HEK293 (cell line): Measurements from ENCODE around the gene POLH.

Experiments
- BCL11A ChIP-seq: fragments of 450-650 bp; formaldehyde crosslinking; IDR thresholded peaks from 2 replicates; pipeline ENCODE4 v1.5.1; 2016; ENCODE audit warnings: low read depth, missing biosample characterization, missing genetic modification characterization
- BCL11B ChIP-seq: fragments of 450-650 bp; formaldehyde crosslinking; IDR thresholded peaks from 2 replicates; pipeline ENCODE4 v1.5.1; 2016; ENCODE audit warnings: low read depth, missing biosample characterization, missing genetic modification characterization
- GLI4 ChIP-seq: fragments of 450-650 bp; formaldehyde crosslinking; IDR thresholded peaks from 2 replicates; pipeline ENCODE4 v1.5.1; 2016; ENCODE audit warnings: missing biosample characterization, missing genetic modification characterization
- GLIS1 ChIP-seq: fragments of 450-650 bp; formaldehyde crosslinking; IDR thresholded peaks from 2 replicates; pipeline ENCODE4 v1.5.1; 2016; ENCODE audit warnings: missing biosample characterization, missing genetic modification characterization
- IKZF3 ChIP-seq: fragments of 450-650 bp; IDR thresholded peaks from 2 replicates; pipeline ENCODE4 v1.5.0; 2018; ENCODE audit warnings: missing biosample characterization, mild to moderate bottlenecking, missing genetic modification characterization, moderate library complexity
- REPIN1 ChIP-seq: fragments of 450-650 bp; formaldehyde crosslinking; IDR thresholded peaks from 2 replicates; pipeline ENCODE4 v1.5.1; 2017; ENCODE audit warnings: missing biosample characterization, missing genetic modification characterization, low read depth
- SP2 ChIP-seq: fragments of 450-650 bp; formaldehyde crosslinking; IDR thresholded peaks from 2 replicates; pipeline ENCODE4 v1.5.1; 2016; ENCODE audit warnings: missing biosample characterization, missing genetic modification characterization
- WT1 ChIP-seq: fragments of 450-650 bp; formaldehyde crosslinking; IDR thresholded peaks from 2 replicates; pipeline ENCODE4 v1.5.1; 2016; ENCODE audit warnings: missing biosample characterization, missing genetic modification characterization
- ZBTB44 ChIP-seq: fragments of 450-650 bp; IDR thresholded peaks from 2 replicates; pipeline ENCODE4 v1.5.1; 2018; ENCODE audit warnings: missing biosample characterization, mild to moderate bottlenecking, missing genetic modification characterization
- ZFP3 ChIP-seq: fragments of 450-650 bp; formaldehyde crosslinking; IDR thresholded peaks from 2 replicates; pipeline ENCODE4 v1.5.1; 2016; ENCODE audit warnings: low read depth, missing biosample characterization, missing genetic modification characterization
- ZNF184 ChIP-seq: fragments of 450-650 bp; IDR thresholded peaks from 2 replicates; pipeline ENCODE4 v1.5.1; 2018; ENCODE audit warnings: missing biosample characterization, mild to moderate bottlenecking, missing genetic modification characterization
- ZNF19 ChIP-seq: fragments of 450-650 bp; formaldehyde crosslinking; IDR thresholded peaks from 2 replicates; pipeline ENCODE4; 2016; ENCODE audit warnings: missing biosample characterization, missing genetic modification characterization, low read depth
- ZNF2 ChIP-seq: fragments of 450-650 bp; formaldehyde crosslinking; IDR thresholded peaks from 2 replicates; pipeline ENCODE4 v1.5.1; 2016; ENCODE audit warnings: missing biosample characterization, missing genetic modification characterization
- ZNF211 ChIP-seq: fragments of 450-650 bp; formaldehyde crosslinking; IDR thresholded peaks from 2 replicates; pipeline ENCODE4 v1.5.1; 2016; ENCODE audit warnings: low read depth, missing biosample characterization, missing genetic modification characterization
- ZNF266 ChIP-seq: fragments of 450-650 bp; formaldehyde crosslinking; IDR thresholded peaks from 2 replicates; pipeline ENCODE4 v1.5.1; 2016; ENCODE audit warnings: missing biosample characterization, missing genetic modification characterization, low read depth
- ZNF274 ChIP-seq, 2 experiments: fragments of 200-500 bp in 1 of 2; fragments of 450-650 bp in 1 of 2; sonication (Bioruptor generic) in 1 of 2; formaldehyde crosslinking in 1 of 2; IDR thresholded peaks; 2 replicates each; pipeline versions ENCODE4 v1.5.1 to v1.6.1; 2014 to 2016; ENCODE audit warnings: borderline replicate concordance in 1 of 2, inconsistent platforms in 1 of 2, low read length in 1 of 2, missing biosample characterization in 1 of 2, missing genetic modification characterization in 1 of 2
- ZNF280D ChIP-seq: fragments of 450-650 bp; formaldehyde crosslinking; IDR thresholded peaks from 2 replicates; pipeline ENCODE4 v1.5.1; 2016; ENCODE audit warnings: missing biosample characterization, missing genetic modification characterization
- ZNF416 ChIP-seq: fragments of 450-650 bp; formaldehyde crosslinking; IDR thresholded peaks from 2 replicates; pipeline ENCODE4 v1.5.1; 2016; ENCODE audit warnings: missing biosample characterization, missing genetic modification characterization
- ZNF426 ChIP-seq: fragments of 450-650 bp; formaldehyde crosslinking; IDR thresholded peaks from 2 replicates; pipeline ENCODE4 v1.5.1; 2017; ENCODE audit warnings: missing biosample characterization, missing genetic modification characterization, mild to moderate bottlenecking, inconsistent platforms, moderate library complexity
- ZNF529 ChIP-seq: fragments of 450-650 bp; formaldehyde crosslinking; IDR thresholded peaks from 2 replicates; pipeline ENCODE4 v1.5.1; 2017; ENCODE audit warnings: missing genetic modification characterization, missing biosample characterization; ENCODE audit not compliant: insufficient replicate concordance
- ZNF555 ChIP-seq: fragments of 450-650 bp; formaldehyde crosslinking; conservative IDR thresholded peaks from 2 replicates; pipeline ENCODE4 v1.5.1; 2017; ENCODE audit warnings: missing biosample characterization, mild to moderate bottlenecking, missing genetic modification characterization, inconsistent platforms
- ZNF558 ChIP-seq: fragments of 450-650 bp; formaldehyde crosslinking; IDR thresholded peaks from 2 replicates; pipeline ENCODE4 v1.5.1; 2016; ENCODE audit warnings: missing biosample characterization, missing genetic modification characterization
- ZNF561 ChIP-seq: fragments of 450-650 bp; IDR thresholded peaks from 2 replicates; pipeline ENCODE4 v1.5.1; 2018; ENCODE audit warnings: missing biosample characterization, missing genetic modification characterization, borderline replicate concordance
- ZNF623 ChIP-seq: fragments of 450-650 bp; formaldehyde crosslinking; IDR thresholded peaks from 2 replicates; pipeline ENCODE4 v1.5.1; 2016; ENCODE audit warnings: missing biosample characterization, missing genetic modification characterization
- ZNF624 ChIP-seq: fragments of 450-650 bp; formaldehyde crosslinking; IDR thresholded peaks from 2 replicates; pipeline ENCODE4 v1.5.1; 2017; ENCODE audit warnings: missing biosample characterization, missing genetic modification characterization
- ZNF629 ChIP-seq: fragments of 450-650 bp; formaldehyde crosslinking; IDR thresholded peaks from 2 replicates; pipeline ENCODE4 v1.5.1; 2017; ENCODE audit warnings: missing biosample characterization, missing genetic modification characterization
- ZNF677 ChIP-seq: fragments of 450-650 bp; IDR thresholded peaks from 2 replicates; pipeline ENCODE4 v1.5.0; 2018; ENCODE audit warnings: missing biosample characterization, mild to moderate bottlenecking, missing genetic modification characterization, moderate library complexity
- ZNF707 ChIP-seq: fragments of 450-650 bp; formaldehyde crosslinking; IDR thresholded peaks from 2 replicates; pipeline ENCODE4 v1.5.1; 2016; ENCODE audit warnings: missing biosample characterization, missing genetic modification characterization
- ZNF776 ChIP-seq: fragments of 450-650 bp; formaldehyde crosslinking; IDR thresholded peaks from 2 replicates; pipeline ENCODE4 v1.5.0; 2017; ENCODE audit warnings: missing biosample characterization, missing genetic modification characterization, borderline replicate concordance
- ZSCAN16 ChIP-seq: fragments of 450-650 bp; formaldehyde crosslinking; IDR thresholded peaks from 2 replicates; pipeline ENCODE4 v1.5.1; 2016; ENCODE audit warnings: missing biosample characterization, missing genetic modification characterization
- ZSCAN30 ChIP-seq: fragments of 450-650 bp; IDR thresholded peaks from 2 replicates; pipeline ENCODE4 v1.5.1; 2018; ENCODE audit warnings: missing biosample characterization, mild to moderate bottlenecking, missing genetic modification characterization, moderate library complexity
- TF ChIP-seq, protein P1 (sequence below): fragments of 450-650 bp; formaldehyde crosslinking; IDR thresholded peaks from 2 replicates; pipeline ENCODE4 v1.5.1; 2016; ENCODE audit warnings: missing biosample characterization, missing genetic modification characterization

The POLH gene

GRCh38 chr6:43627008-43627825, 51.2 kb downstream of the POLH start (continued):
- TF ChIP-seq ZNF184, result 0 out of 2 replicates have a peak, but pooled peaks have one; percentile 77
- TF ChIP-seq ZNF624, result no peak
- no peak; the same call in 1 of the 2 replicates for TF ChIP-seq ZNF677
- TF ChIP-seq SP2 (tag by site-specific recombination), result no peak
- peak; percentile 76 for TF ChIP-seq IKZF3 (tag by site-specific recombination)
- TF ChIP-seq ZNF776, result no peak
- no peak for TF ChIP-seq ZNF555 (tag by site-specific recombination)
- TF ChIP-seq ZNF426 (tag by site-specific recombination), result no peak
- TF ChIP-seq ZNF623 (tag by site-specific recombination), result no peak
- TF ChIP-seq BCL11B (tag by site-specific recombination), result no peak
- no peak for TF ChIP-seq ZNF529 (tag by site-specific recombination)
- TF ChIP-seq, protein P1, sequence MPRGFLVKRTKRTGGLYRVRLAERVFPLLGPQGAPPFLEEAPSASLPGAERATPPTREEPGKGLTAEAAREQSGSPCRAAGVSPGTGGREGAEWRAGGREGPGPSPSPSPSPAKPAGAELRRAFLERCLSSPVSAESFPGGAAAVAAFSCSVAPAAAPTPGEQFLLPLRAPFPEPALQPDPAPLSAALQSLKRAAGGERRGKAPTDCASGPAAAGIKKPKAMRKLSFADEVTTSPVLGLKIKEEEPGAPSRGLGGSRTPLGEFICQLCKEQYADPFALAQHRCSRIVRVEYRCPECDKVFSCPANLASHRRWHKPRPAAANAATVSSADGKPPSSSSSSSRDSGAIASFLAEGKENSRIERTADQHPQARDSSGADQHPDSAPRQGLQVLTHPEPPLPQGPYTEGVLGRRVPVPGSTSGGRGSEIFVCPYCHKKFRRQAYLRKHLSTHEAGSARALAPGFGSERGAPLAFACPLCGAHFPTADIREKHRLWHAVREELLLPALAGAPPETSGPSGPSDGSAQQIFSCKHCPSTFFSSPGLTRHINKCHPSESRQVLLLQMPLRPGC (tag by site-specific recombination), result 0 out of 2 replicates have a peak, but pooled peaks have one; percentile 25
- TF ChIP-seq REPIN1, result no peak
- peak; percentile 46; the same call in 1 of the 2 replicates for TF ChIP-seq WT1 (tag by site-specific recombination)
- no peak for TF ChIP-seq ZNF280D (tag by site-specific recombination)
- TF ChIP-seq ZNF2 (tag by site-specific recombination), result peak; percentile 46; the same call in 1 of the 2 replicates
- TF ChIP-seq ZNF707 (tag by site-specific recombination), result no peak
- no peak for TF ChIP-seq ZSCAN16 (tag by site-specific recombination)
- TF ChIP-seq ZNF19 (tag by site-specific recombination), result no peak
- no peak for TF ChIP-seq ZNF266 (tag by site-specific recombination)
- peak; percentile 64 for TF ChIP-seq ZNF558
- no peak for TF ChIP-seq ZNF416 (tag by site-specific recombination)
- peak; percentile 22; the same call in 1 of the 2 replicates for TF ChIP-seq GLIS1 (tag by site-specific recombination)
- no peak for TF ChIP-seq ZFP3 (tag by site-specific recombination)
- peak; percentile 98 for TF ChIP-seq BCL11A (tag by site-specific recombination)
- peak; percentile 94 for TF ChIP-seq ZNF629 (tag by site-specific recombination)
- TF ChIP-seq ZNF561 (tag by site-specific recombination), result no peak
- peak; percentile 63 for TF ChIP-seq ZSCAN30 (tag by site-specific recombination)
- no peak for TF ChIP-seq GLI4 (tag by site-specific recombination)
- TF ChIP-seq ZBTB44 (tag by site-specific recombination), result peak; percentile 71; the same call in 1 of the 2 replicates
- no peak for TF ChIP-seq ZNF211 (tag by site-specific recombination)
- no peak for TF ChIP-seq ZNF274 (IDR thresholded peaks at IDR 0.05; ENCODE audit: low read length)
- TF ChIP-seq ZNF274 (tag by site-specific recombination; IDR thresholded peaks at IDR 0.05; ENCODE audit: borderline replicate concordance), result no peak
